ENCODE data around the gene IRS1.

- TF ChIP-seq, protein P1, sequence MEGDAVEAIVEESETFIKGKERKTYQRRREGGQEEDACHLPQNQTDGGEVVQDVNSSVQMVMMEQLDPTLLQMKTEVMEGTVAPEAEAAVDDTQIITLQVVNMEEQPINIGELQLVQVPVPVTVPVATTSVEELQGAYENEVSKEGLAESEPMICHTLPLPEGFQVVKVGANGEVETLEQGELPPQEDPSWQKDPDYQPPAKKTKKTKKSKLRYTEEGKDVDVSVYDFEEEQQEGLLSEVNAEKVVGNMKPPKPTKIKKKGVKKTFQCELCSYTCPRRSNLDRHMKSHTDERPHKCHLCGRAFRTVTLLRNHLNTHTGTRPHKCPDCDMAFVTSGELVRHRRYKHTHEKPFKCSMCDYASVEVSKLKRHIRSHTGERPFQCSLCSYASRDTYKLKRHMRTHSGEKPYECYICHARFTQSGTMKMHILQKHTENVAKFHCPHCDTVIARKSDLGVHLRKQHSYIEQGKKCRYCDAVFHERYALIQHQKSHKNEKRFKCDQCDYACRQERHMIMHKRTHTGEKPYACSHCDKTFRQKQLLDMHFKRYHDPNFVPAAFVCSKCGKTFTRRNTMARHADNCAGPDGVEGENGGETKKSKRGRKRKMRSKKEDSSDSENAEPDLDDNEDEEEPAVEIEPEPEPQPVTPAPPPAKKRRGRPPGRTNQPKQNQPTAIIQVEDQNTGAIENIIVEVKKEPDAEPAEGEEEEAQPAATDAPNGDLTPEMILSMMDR (IDR thresholded peaks at IDR 0.05; ENCODE audit: poor library complexity), result no peak
- TF ChIP-seq EZH2 (IDR thresholded peaks at IDR 0.05; ENCODE audit: borderline replicate concordance) (no peak), EZH2phosphoT487 (IDR thresholded peaks at IDR 0.05; ENCODE audit: low read depth, severe bottlenecking, unreplicated experiment) (no peak)
Observed at GRCh38 chr2:226780431-226780830, 19.2 kb downstream of the IRS1 start.

Measured in hepatocyte (in vitro differentiated cells).